ENCODE results near the gene TTLL9.
A peak's percentile ranks its signal among the peaks of the same experiment; 100 is the strongest.

TTLL9 gene

DNA sequence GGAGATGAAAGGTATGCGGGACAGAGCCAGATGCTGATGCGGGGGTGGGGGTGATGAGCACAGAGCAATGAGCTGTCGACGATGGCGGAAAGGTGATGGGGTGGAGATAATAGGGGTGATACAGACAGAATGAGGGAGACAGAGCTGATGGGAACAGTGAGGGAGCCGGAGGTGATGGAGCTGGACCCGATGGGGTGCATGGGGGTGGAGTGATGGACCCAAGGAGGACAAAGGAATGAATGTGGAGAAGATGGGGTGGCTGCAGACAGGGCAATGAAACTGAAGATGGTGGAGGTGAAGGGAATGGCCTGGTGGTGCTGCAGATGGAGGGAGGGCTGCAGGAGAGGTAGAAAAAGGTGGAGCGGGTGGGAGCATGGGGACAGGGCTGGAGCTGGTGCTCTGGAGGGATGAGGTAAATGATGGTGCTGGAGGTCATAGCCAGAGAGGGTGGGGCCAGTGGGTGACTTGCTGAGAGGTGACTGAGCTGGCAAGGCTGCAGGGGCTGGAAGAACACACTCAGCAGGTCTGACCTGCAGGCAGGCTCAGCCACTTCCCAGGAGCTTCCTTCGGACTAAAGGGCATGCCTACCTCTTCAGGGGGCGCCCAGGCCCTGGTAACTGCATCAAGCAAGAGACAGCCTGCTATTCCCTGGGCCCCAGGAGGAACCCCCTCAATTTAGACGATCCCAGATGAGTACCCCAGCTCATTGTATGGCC is 19.0 kb upstream of the TTLL9 start:
- Mint-ChIP-seq H3K4me1 (no peaks in the 10 kb centered on the region), H3K27ac (no peak overlapping the region), H3K4me3 (no peak overlapping the region), H3K27me3 (ENCODE audit: low read depth) (peaks cover 29% of the 10 kb centered on the region), H3K36me3 (ENCODE audit: low read depth) (no peaks in the 10 kb centered on the region), H3K9me3 (no peaks in the 10 kb centered on the region)
- TF ChIP-seq CTCF (IDR thresholded peaks at IDR 0.05; ENCODE audit: unreplicated experiment in 3 of 3): no peak

DNA sequence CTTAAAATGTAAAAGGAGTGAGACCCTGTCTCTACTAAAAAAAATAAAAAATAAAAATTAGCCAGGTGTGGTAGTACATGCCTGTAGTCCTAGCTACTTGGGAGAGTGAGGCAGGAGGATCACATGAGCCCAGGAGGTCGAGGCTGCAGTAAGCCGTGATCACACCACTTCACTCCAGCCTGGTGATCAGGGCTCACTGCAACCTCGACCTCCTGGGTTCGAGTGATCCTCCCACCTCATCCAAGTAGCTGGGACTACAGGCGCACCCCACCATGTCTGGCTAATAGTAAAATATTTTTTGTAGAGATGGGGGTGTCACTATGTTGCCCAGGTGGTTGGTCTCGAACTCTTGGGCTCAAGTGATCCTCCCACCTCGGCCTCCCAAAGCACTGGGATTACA is 17.0 kb upstream of the TTLL9 start:
- Mint-ChIP-seq H3K27me3 (ENCODE audit: low read depth) (peaks cover 27% of the 10 kb centered on the region), H3K27ac (no peak overlapping the region), H3K36me3 (ENCODE audit: low read depth) (no peaks in the 10 kb centered on the region), H3K4me3 (no peak overlapping the region), H3K9me3 (no peaks in the 10 kb centered on the region), H3K4me1 (peaks cover 7% of the 10 kb centered on the region)
- TF ChIP-seq CTCF (IDR thresholded peaks at IDR 0.05; ENCODE audit: unreplicated experiment in 3 of 3): no peak

DNA sequence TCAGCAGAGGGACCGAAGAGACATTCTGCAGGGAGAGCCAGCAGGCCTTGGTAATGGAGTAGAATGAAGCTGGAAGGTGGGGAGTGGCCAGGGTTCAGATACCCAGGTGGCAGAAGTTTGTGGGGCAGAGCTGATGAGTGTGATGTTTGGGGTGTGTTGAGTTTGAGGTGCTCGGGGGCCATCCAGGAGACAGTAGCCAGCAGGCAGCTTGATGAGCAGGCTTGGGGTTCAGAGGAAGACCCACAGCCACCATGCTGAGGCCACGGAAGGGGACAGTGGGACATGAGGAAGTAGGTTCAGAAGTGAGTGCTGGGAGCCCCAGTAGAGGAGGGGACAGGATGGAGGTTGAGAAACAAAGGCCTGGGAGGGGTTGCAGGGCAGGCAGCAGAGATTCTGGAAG is 13.9 kb upstream of the TTLL9 start:
- no peaks in the 10 kb centered on the region for H3K9me3 Mint-ChIP-seq
- no peak for TF ChIP-seq CTCF (IDR thresholded peaks at IDR 0.05; ENCODE audit: unreplicated experiment in 3 of 3)
- peaks cover 9% of the 10 kb centered on the region for H3K27me3 Mint-ChIP-seq (ENCODE audit: low read depth)
- H3K27ac Mint-ChIP-seq: no peak overlapping the region
- no peaks in the 10 kb centered on the region for H3K36me3 Mint-ChIP-seq (ENCODE audit: low read depth)
- H3K4me1 Mint-ChIP-seq: peaks cover 15% of the 10 kb centered on the region
- H3K4me3 Mint-ChIP-seq: no peak overlapping the region

- Mint-ChIP-seq H3K27me3 (ENCODE audit: low read depth) (peaks cover 5% of the 10 kb centered on the region), H3K27ac (no peak overlapping the region), H3K9me3 (no peaks in the 10 kb centered on the region), H3K4me3 (peak overlapping the region in 1 of 3 experiments; percentile 38), H3K36me3 (ENCODE audit: low read depth) (no peaks in the 10 kb centered on the region), H3K4me1 (peaks cover 15% of the 10 kb centered on the region)
- TF ChIP-seq CTCF (IDR thresholded peaks at IDR 0.05; ENCODE audit: unreplicated experiment in 3 of 3): no peak
These were observed 12.3 kb upstream of the TTLL9 start for GRCh38 chr20:31857861-31858759.

GRCh38 chr20:31858760-31859083 is 11.7 kb upstream of the TTLL9 start:
- Mint-ChIP-seq H3K27me3 (ENCODE audit: low read depth) (peaks cover 5% of the 10 kb centered on the region), H3K4me1 (peaks cover 15% of the 10 kb centered on the region), H3K36me3 (ENCODE audit: low read depth) (no peaks in the 10 kb centered on the region), H3K27ac (no peak overlapping the region), H3K4me3 (peak overlapping the region in 2 of 3 experiments; percentile 45 to 53), H3K9me3 (no peaks in the 10 kb centered on the region)
- TF ChIP-seq CTCF (IDR thresholded peaks at IDR 0.05; ENCODE audit: unreplicated experiment in 3 of 3): no peak
